ENCODE measurements around the gene CADM2. TPM values are rescaled to one million over a fixed set of nuclear protein-coding genes. Genes with fewer than 3 reads are reported as not detected.

CADM2 gene
- total RNA-seq, 1 experiment from 2014 or later, result not detected

DNA sequence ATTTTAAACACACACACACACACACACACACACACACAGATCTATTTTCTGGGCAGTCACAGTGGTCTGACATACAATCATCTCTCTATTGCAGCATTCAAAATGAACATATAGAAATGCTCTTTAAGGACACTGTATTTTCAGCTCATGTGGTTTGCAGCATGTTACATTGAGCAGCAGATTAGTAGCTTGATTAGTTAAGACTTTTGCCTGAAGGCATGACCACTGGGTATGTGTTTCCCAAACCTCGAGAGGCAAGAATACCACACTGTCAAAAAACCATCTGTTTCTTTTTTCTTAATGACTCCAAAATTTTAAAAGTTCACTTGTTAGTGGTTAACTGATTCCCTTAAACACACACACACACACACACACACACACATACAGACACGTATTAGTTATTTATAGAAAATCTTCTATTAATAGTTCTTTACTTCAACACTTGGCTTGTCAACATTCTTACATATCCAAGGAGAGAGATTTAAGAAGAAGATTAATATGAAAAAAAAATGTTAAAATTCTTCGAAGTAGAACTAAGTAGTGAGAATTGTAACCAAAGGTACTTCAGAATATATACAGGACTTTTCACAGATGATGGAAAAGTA lies 518.2 kb downstream of the CADM2 start:
- no TSS peak for BruUV-seq (replicated peaks)
- H3K36me3 Mint-ChIP-seq (ENCODE audit: insufficient read depth, unreplicated experiment), result no peaks in the 10 kb centered on the region
- POLR2A ChIA-PET, result no interaction called here
- H3K9me3 Mint-ChIP-seq (ENCODE audit: unreplicated experiment), result no peaks in the 10 kb centered on the region
- no peak overlapping the region for H3K4me3 Mint-ChIP-seq (ENCODE audit: unreplicated experiment)
- H3K27me3 Mint-ChIP-seq (ENCODE audit: insufficient read depth, unreplicated experiment), result peaks cover 71% of the 10 kb centered on the region
- CTCF ChIA-PET, result interaction anchor here (0.6 kb wide), 1 partner anchor 255 kb away, joined by 3 read pairs; no protein-coding TSS in a partner anchor
- TF ChIP-seq, protein P1, sequence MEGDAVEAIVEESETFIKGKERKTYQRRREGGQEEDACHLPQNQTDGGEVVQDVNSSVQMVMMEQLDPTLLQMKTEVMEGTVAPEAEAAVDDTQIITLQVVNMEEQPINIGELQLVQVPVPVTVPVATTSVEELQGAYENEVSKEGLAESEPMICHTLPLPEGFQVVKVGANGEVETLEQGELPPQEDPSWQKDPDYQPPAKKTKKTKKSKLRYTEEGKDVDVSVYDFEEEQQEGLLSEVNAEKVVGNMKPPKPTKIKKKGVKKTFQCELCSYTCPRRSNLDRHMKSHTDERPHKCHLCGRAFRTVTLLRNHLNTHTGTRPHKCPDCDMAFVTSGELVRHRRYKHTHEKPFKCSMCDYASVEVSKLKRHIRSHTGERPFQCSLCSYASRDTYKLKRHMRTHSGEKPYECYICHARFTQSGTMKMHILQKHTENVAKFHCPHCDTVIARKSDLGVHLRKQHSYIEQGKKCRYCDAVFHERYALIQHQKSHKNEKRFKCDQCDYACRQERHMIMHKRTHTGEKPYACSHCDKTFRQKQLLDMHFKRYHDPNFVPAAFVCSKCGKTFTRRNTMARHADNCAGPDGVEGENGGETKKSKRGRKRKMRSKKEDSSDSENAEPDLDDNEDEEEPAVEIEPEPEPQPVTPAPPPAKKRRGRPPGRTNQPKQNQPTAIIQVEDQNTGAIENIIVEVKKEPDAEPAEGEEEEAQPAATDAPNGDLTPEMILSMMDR (IDR thresholded peaks at IDR 0.05; ENCODE audit: unreplicated experiment), result no peak
- H3K4me1 Mint-ChIP-seq (ENCODE audit: insufficient read depth, unreplicated experiment), result no peaks in the 10 kb centered on the region
- intact Hi-C loops (cut with micrococcal nuclease), result no loop called here
- H3K27ac Mint-ChIP-seq (ENCODE audit: low read depth, unreplicated experiment), result no peak overlapping the region
- no peak for DNase-seq (ENCODE audit: unreplicated experiment)

DNA sequence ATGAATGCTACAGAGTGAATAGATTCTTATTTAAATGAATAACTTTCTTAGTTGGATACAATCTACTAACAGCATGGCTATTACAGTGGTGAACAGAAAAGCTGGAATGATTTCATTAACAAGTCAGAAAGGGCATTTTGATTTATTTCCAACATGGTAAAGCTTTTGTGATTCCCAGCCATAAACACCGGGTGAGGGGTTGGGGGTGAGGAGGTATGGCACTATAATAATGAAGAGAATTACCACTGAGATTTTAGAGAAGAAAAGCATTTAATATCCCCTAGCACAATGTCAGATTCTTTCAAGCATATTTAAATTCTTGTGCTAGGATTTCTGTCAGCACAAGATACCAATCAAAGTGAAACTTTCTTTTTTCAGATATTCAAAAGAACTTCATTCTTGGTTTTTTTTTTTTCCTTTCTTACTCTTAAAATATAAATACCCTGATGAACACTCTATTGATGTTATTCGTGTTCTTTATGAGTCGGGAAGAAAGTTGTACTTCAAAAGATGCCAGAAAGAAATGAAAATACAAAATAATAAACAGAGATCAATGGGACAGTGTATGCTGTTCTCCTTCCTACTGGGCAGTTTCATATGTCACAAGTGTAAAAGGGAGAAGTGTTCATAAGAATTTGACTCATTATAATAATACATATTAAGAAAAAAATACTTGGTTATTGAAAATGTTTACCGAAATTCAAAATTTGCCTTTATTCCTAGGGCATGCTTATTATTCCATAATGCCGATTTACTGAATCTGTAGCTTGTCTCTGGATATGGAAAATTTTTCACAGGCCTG lies 522.8 kb downstream of the CADM2 start:
- intact Hi-C loops (cut with micrococcal nuclease), result no loop called here
- CTCF ChIA-PET, result no interaction called here
- Mint-ChIP-seq H3K9me3 (ENCODE audit: unreplicated experiment) (no peaks in the 10 kb centered on the region), H3K27me3 (ENCODE audit: insufficient read depth, unreplicated experiment) (peaks cover 74% of the 10 kb centered on the region), H3K36me3 (ENCODE audit: insufficient read depth, unreplicated experiment) (no peaks in the 10 kb centered on the region), H3K4me3 (ENCODE audit: unreplicated experiment) (no peak overlapping the region), H3K4me1 (ENCODE audit: insufficient read depth, unreplicated experiment) (no peaks in the 10 kb centered on the region), H3K27ac (ENCODE audit: low read depth, unreplicated experiment) (no peak overlapping the region)
- DNase-seq (ENCODE audit: unreplicated experiment), result no peak
- TF ChIP-seq, protein P1 (IDR thresholded peaks at IDR 0.05; ENCODE audit: unreplicated experiment), result no peak
- no TSS peak for BruUV-seq (replicated peaks)
- POLR2A ChIA-PET, result no interaction called here

DNA sequence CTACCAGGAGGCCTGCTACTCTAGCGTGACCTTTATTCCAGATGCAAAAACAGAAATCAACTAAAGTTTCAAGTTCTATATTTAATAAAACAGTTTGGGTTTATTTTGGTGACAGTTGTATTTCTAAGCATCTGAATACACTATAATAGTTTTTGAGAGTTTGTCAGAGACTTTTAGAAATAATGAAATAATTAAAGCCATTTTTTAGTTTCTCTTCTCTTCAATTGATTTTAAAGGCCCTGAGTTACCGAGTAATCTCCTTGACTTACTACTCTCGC lies 523.4 kb downstream of the CADM2 start:
- Mint-ChIP-seq H3K36me3 (ENCODE audit: insufficient read depth, unreplicated experiment) (no peaks in the 10 kb centered on the region), H3K4me3 (ENCODE audit: unreplicated experiment) (no peak overlapping the region), H3K27me3 (ENCODE audit: insufficient read depth, unreplicated experiment) (peaks cover 74% of the 10 kb centered on the region), H3K9me3 (ENCODE audit: unreplicated experiment) (no peaks in the 10 kb centered on the region), H3K4me1 (ENCODE audit: insufficient read depth, unreplicated experiment) (no peaks in the 10 kb centered on the region), H3K27ac (ENCODE audit: low read depth, unreplicated experiment) (no peak overlapping the region)
- TF ChIP-seq, protein P1 (IDR thresholded peaks at IDR 0.05; ENCODE audit: unreplicated experiment), result no peak
- ChIA-PET CTCF (no interaction called here), POLR2A (no interaction called here)
- BruUV-seq (replicated peaks), result no TSS peak
- intact Hi-C loops (cut with micrococcal nuclease), result no loop called here
- DNase-seq (ENCODE audit: unreplicated experiment), result no peak

DNA sequence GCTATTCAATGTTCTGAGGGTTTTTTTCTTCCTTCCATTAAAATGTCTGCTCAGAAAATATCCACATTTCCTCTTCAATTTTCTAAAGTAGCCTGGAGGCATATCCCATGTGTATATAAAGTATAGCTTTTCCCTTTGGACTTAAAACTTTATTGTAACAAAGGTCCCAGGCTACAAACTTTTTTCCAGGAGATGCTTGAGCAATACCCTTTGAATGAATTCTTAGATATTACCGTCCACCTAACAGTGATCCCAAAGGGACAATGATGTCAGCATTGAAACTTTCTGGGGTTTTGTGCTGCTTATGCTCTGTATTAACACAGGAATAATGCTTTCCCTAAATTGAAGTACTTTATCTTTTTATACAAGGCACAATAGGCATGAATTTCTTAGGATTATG lies 525.2 kb downstream of the CADM2 start:
- H3K4me1 Mint-ChIP-seq (ENCODE audit: insufficient read depth, unreplicated experiment), result no peaks in the 10 kb centered on the region
- no peak overlapping the region for H3K4me3 Mint-ChIP-seq (ENCODE audit: unreplicated experiment)
- ChIA-PET POLR2A (no interaction called here), CTCF (no interaction called here)
- H3K27ac Mint-ChIP-seq (ENCODE audit: low read depth, unreplicated experiment), result no peak overlapping the region
- no TSS peak for BruUV-seq (replicated peaks)
- intact Hi-C loops (cut with micrococcal nuclease), result no loop called here
- no peaks in the 10 kb centered on the region for H3K36me3 Mint-ChIP-seq (ENCODE audit: insufficient read depth, unreplicated experiment)
- TF ChIP-seq, protein P1 (IDR thresholded peaks at IDR 0.05; ENCODE audit: unreplicated experiment), result no peak
- H3K9me3 Mint-ChIP-seq (ENCODE audit: unreplicated experiment), result no peaks in the 10 kb centered on the region
- no peak for DNase-seq (ENCODE audit: unreplicated experiment)
- H3K27me3 Mint-ChIP-seq (ENCODE audit: insufficient read depth, unreplicated experiment), result peaks cover 63% of the 10 kb centered on the region

Data from MCF 10A (cell line).